Choroid plexus epithelial cell (primary cell): ENCODE results near the gene SQSTM1.

ENCODE experiments used
- DNase-seq: peaks from one replicate; pipeline ENCODE4 v3.0.0-alpha.2; 2010; ENCODE audit warnings: low read depth
- H3K4me3 ChIP-seq: 2 replicates; pipeline ENCODE4 v1.5.1; 2011; ENCODE audit warnings: low read depth, mild to moderate bottlenecking, control low read depth, low read length, moderate library complexity
- TF ChIP-seq, protein P1 (sequence below): conservative IDR thresholded peaks from 2 replicates; pipeline ENCODE4 v1.5.1; 2011; ENCODE audit warnings: low read depth, mild to moderate bottlenecking, control low read depth, inconsistent platforms, low read length, moderate library complexity

SQSTM1 gene

GRCh38 chr5:179802207-179802883, 18.4 kb upstream of the SQSTM1 start:
- H3K4me3 ChIP-seq: no peak overlapping the region
- DNase-seq: no peak
- TF ChIP-seq, protein P1, sequence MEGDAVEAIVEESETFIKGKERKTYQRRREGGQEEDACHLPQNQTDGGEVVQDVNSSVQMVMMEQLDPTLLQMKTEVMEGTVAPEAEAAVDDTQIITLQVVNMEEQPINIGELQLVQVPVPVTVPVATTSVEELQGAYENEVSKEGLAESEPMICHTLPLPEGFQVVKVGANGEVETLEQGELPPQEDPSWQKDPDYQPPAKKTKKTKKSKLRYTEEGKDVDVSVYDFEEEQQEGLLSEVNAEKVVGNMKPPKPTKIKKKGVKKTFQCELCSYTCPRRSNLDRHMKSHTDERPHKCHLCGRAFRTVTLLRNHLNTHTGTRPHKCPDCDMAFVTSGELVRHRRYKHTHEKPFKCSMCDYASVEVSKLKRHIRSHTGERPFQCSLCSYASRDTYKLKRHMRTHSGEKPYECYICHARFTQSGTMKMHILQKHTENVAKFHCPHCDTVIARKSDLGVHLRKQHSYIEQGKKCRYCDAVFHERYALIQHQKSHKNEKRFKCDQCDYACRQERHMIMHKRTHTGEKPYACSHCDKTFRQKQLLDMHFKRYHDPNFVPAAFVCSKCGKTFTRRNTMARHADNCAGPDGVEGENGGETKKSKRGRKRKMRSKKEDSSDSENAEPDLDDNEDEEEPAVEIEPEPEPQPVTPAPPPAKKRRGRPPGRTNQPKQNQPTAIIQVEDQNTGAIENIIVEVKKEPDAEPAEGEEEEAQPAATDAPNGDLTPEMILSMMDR: no peak

GRCh38 chr5:179802950-179803562, 17.6 kb upstream of the SQSTM1 start:
- no peak for DNase-seq
- no peak overlapping the region for H3K4me3 ChIP-seq
- TF ChIP-seq, protein P1: no peak

GRCh38 chr5:179803651-179804554, 16.8 kb upstream of the SQSTM1 start:
- TF ChIP-seq, protein P1: no peak
- H3K4me3 ChIP-seq: no peak overlapping the region
- no peak for DNase-seq

- TF ChIP-seq, protein P1: no peak
- DNase-seq: no peak
- peak overlapping the region; percentile 84 for H3K4me3 ChIP-seq
These were observed 16.2 kb upstream of the SQSTM1 start for GRCh38 chr5:179804555-179804947.

DNA sequence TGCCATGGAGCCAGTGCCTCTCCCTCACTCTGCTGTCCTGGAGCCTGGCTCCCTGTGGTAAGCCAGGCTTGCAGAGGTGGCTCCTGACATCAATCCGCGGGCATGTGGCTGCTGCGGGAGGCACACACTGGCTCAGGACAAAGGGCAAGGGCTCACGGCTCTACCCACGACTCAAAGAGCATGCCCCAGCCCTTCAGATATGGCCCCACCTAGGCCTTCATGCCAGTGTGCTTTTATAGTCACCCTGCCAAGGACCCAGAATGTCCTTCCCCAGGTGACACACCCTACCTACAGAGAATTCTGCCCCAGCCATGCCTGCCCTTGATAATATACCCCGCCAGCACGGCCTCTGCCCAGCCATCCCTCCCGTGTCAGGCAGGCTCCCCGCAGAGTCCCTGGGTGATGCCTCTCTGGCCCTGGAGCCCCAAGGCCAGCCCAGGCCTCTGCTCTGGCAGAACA, 15.6 kb upstream of the SQSTM1 start:
- no peak for DNase-seq
- TF ChIP-seq, protein P1: no peak
- H3K4me3 ChIP-seq: peak overlapping the region; percentile 84

GRCh38 chr5:179805529-179806249, 15.0 kb upstream of the SQSTM1 start:
- TF ChIP-seq, protein P1: no peak
- DNase-seq: peak; percentile 35
- H3K4me3 ChIP-seq: peak overlapping the region; percentile 84
